NCI-H2227 treated with DMSO at 0.1 percent for 48 hours (cell line): ENCODE data around the gene CIAO3.
A peak's percentile ranks its signal among the peaks of the same experiment; 100 is the strongest.

ENCODE experiments used
- DNase-seq: peaks from one replicate; lab custom pipeline; 2025; lab: John Stamatoyannopoulos, UW

CIAO3 gene

DNA sequence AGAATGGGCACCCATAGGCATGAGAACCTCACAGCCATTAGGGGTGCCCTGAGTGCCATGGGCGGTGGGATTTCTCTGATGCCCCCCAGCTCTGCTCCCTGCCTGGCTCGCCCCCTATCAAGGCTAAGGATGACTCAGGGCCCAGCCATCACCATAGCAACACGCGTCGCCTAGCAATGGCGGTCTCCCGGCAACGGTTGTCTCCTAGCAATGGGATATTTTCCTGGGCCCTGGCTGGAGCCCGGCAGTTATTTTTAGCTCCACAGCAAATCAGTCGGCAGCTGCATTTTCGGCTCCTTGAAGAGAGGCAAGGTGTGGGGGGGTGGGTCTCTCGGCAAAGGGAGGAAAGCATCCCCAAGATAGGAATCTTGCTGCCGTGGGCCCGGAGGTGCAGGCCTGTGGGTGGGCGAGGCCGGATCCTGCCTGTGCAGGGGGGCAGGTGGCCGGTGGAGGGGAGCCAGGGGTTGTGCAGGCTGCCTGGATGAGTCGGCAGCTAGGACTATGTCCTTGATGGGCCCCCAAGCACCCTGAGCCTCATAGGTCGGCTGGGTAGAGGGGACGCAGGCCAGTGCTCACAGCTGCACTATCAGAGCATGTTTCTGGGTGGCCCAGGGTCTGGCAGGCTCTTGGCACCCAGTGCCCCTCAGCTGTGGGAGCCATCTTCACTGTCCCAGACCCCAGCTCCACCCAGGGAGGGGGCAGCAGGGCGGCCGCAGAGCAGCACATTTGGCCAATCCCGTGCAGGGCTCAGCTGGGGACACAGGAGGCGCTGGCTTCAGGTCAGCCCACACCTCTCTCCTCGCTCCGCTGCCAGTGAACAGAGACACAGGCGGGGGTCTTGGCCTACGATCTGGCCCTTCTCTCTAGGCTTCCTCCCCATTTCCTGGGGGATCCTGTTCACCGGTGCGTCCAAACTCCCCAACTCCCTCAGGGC, 31.0 kb downstream of the CIAO3 start:
- peak; percentile 94 for DNase-seq

DNA sequence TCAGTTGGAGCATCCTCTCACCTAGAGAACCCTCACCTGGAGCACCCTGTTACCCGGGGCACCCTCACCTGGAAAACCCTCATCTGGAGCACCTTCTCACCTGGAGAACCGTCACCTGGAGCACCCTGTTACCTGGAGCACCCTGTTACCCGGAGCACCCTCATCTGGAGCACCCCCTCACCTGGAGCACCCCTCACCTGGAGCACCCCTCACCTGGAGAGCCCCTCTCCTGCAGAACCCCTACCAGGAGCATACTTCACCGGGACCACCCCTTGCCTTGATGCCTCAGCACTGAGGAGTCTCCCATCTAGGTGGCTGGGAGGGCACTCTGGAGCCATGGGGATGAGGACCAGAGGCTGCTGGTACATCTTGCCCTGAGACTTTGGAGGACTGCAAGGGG, 31.8 kb downstream of the CIAO3 start:
- no peak for DNase-seq

DNA sequence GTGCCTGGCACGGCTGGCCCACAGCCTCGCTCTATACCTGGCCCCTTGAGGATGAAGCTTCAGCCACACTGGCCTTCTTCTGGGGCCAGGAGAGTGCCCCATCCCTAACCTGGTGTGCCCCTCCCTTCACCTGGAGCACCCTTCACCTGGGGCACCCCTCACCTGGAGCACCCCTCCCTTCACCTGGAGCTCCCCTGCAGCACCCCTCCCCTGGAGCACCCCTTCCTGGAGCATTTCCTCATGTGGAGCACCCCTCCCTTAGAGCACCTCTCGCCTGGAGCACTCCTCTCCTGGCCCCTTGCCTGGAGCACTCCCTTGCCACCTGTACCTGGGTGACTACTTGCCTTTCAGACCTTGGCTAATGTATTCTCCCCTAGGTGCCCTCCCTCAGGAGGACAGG, 32.8 kb downstream of the CIAO3 start:
- DNase-seq: no peak

DNA sequence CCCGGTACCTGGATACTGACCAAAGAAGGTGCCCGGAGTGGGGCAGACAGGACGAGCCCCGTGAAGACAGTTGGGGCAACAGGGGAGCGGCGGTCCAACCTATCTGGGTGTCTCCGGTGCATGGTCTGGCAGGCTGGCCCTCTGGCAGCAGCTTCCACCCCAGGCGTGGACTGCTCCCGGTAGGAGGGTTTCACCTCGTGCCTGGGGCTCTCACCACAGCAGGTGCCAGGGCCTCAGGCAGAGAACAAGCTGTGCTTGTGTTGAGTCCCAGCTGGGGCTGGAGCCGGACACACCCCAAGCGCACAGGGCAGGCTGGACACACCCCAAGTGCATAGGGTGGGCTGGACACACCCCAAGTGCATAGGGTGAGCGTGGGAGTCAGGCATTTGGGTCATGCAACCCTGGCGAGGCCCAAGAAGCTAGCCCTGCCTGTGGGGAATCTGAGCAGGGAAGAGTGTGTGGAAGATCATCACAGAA, 33.7 kb downstream of the CIAO3 start:
- DNase-seq: no peak

DNA sequence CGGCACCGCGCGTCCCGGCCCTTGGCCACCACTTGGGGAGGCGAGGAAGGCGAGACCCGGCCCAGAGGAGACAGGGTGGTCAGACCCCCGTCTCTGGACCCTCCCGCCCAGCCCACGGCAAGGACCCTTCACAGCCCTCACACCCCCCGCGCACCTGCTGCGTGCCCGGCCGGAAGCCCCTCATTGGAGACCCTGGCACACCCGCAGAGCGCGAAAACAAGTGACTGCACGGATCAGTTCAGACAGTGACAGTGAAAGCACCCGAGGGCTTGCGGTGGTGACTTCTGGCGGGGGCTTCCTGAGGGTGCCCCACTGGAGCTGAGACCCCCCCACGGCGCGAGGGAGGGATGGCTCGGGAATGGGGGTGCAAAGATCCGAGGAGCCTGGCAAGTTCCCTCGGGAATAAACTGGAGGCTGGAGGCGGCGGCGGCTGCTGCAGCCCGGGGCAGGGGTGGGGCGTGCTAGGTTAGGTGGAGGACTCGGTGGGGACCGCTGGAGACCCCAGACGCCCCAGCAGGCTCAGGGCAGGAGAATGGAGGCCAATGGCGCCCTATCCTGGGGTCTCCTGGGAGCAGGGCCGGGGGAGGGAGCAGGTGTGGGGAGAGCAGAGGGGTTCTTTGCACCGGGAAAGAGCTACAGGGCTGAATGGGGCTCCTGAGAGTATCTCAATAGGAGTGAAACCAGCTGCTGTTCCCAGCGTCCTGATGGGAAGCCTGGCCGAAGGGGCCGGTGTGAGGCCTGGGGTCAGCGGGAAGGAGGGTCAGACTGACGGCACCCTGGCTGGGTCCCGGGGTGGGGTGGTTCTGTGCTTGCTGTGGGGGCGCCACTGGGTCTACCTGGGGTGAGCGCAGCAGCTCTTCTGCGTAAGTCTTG, 34.4 kb downstream of the CIAO3 start:
- DNase-seq: no peak

DNA sequence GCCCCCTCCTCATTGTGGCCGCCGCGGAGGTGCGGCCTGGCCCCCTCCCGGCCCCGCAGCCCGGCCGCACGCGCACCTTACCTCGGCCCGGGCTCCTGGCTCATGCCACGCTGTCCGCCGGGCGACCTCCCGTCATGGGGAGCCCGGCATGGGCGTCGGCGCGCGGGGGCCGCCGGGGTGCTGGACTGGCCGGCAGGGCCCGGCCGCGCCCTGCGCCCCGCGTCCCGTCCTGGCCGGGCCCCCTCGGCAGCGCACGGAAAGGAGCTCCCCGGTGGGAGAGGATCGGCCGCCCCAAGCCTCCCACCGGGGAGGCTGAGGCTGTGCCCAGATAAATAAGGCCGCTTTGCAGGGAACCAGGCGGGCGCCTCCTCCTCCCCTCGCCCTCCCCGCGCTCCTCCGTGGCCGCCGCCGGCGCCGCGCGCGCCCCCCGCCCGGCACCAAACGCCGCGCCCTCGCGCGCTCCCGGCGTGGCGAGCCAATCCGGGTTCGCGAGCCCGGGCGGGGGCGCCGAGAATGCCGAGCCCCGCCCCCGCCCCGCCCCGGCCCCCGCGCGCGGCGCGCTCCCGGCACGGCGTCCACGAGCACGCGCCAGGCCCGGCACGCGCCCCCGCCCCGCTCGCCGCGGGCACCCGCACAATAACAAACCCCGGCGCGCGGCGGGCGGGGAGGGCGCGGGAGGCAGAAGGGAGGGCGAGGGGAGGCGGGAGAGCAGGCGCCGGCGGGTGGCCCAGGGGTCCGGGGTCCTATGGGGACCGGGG, 35.2 kb downstream of the CIAO3 start, which contains the start of gene FBXL16:
Gene FBXL16, minus strand, starts transcription at position 371 of the 758 bp plus-strand sequence. CDS start 8,396 bp downstream, outside the sequence.
- peak; percentile 60 for DNase-seq

DNA sequence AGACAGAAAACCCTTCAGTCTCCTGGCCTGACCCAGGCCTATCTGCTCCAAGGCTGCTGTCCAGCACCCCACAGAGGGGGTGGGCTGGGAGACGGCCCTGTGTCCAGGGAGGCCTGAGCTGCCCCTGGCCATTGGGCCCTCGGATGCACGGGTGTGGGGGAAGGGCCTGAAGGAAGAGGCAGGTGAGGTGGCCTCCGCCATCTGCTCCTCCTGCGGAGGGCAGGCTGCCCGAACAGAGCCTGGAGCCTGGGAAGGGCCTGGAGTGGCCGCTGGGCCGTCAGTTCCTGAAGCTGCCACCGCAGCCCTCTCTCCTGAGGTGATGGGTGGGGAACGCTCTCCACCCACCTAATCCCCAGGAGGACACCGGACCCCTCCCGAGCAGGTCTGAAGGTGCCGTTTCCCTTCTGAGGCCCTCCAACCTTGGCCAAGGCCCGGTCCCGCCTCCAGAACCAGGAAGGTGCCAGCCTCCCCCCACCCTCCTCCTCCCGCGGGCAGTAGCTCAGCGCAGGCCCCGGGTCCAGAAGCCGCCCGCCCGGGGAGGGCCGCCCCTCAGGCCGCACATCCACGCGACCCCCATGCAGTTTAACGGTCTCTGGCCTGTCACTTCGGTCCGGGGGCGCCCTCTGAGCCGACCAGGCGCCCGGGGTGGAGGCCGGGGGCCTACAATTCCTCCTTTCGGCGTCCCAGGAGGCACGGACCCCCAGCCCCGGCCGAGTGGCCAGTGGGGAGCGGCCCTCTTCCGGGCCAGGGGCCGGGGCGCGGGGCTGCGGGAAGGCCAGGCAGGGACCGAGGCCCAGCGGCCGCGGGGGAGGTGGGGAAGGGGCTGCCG, 36.0 kb downstream of the CIAO3 start:
- DNase-seq: no peak

DNA sequence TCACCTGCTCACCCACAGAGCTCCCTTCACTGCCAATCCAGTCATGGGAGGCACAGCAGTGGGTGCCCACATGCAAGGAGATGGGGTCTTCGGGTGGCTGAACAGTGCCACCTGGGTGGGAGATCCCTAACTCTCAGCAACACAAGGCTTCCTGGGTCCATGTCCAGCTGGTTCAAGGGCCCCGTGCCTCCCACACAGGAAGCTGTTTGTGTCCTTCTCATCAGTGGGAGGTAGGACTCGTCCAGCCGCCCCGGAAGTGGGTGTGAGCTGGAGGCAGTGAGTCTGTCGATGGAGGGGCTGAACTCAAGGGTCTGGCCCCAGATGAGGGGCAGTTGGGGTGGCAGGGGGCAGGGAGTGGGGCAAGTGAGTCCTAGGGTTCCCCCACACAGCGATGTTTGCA, 36.8 kb downstream of the CIAO3 start:
- DNase-seq: no peak

DNA sequence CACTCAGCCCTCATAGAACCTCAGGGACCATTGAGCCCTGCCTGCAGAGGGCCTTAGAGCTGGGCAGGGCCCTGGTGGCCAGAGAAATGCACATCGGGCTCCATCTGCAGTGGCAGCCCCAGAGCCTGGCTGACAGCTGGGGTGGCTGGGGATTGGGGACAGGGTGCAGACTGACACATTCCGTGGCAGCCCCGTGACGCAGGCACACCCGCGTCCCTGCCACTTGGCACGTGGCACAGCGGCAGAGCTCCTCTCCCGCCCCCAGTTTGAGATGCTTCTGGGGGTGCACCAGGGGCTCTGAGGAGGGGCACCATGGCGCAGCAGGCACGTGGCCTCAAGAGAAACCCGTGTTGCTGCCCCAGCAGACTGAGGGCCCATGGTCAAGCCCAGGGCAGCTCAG, 37.4 kb downstream of the CIAO3 start:
- DNase-seq: no peak

DNA sequence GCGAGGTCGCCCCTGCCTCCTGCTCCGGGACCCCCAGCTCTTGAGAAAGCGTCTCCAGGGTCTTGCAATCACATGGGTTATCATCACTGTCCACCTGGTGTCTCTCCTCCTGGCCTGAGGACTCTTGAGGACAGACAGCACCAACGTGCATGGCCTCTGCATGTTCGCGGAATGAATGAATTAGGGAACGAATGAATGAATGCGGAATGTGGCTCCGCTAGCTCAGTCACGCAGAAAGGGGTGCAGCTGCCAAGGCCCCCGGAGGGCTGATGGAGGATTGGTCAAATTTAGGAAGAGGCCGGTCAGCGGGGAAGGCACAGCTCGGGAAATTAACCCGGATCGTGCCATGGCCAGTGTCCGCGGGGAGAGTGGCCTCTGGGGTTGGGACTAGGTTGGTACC, 38.5 kb downstream of the CIAO3 start:
- DNase-seq: no peak

DNA sequence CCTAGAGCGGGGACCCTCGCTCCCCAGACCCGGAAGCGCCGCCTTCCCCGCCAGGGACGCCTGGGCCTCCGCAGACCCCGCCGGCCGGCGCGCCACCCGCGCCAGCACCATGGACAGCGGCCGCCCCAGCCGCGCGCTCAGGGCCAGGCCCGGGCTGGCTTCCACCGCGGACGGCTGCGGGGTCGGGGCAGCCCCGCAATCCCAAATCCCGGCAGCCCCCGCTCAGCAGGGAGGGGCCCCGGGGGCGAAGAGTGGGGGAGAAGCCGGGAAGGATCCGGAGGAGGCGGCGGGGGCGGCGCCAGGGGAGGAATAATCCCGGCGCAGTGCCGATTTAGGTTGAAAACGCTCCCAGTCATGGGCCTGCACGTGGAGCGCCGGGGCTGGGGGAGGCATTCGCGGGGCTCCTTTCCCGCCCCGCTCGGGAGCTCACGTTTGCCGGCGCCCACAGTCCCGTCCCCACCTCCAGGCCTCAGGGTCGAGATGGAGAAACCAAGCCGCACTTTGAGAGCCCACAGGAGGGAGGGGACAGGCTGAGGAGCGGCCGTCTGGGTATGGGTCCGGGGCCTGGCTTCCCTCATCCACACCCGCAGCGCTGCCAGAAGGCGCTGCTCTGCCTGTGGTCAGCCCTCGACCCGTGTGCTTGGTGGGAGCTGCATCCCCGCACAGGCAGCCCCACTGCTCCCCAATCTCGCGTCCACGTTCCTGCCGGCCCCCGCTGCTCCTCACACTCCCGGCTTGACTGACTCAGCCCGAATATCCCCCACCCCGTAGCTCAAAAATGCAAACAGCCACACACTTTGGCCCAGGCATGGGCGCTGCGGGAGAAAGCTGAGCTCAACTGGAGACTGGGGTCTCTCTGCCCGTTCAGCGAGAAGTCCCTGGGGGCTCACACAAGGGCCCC, 39.9 kb downstream of the CIAO3 start:
- no peak for DNase-seq

DNA sequence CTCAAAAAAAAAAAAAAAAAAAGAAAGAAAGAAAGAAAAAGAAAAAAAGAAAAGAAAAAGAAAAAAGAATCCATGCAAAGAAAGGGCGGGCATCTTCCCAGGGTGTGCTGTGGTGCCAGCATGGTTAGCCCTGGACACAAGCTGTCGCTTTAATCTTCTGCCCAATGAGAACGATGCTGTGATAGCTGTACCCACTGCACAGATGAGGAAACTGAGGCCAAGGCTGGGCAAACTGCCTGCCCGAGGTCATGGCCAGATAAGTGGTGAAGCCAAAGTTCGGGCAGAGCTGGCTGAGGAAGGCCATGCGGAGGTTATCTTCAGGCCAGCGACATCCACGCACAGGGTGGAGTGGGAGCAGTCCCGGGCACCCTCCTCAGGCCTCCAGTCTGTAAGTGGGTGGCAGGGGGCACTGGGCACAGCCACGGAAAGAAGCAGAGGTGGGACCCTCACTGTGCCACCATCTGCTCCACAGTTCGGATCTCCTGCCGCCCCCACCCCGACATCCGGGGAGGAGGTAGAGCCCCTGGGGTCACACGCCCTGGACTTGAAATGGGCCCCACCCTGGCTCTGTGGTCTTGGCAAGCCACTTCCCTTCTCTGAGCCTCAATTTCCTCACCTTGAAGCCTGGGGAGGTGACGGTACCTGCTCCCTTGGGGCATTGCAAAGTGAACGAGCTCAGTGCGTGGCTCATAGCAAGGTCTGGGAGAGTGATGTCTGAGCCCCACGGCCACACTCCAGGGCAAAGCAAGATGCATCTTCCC, 41.7 kb downstream of the CIAO3 start:
- DNase-seq: no peak

DNA sequence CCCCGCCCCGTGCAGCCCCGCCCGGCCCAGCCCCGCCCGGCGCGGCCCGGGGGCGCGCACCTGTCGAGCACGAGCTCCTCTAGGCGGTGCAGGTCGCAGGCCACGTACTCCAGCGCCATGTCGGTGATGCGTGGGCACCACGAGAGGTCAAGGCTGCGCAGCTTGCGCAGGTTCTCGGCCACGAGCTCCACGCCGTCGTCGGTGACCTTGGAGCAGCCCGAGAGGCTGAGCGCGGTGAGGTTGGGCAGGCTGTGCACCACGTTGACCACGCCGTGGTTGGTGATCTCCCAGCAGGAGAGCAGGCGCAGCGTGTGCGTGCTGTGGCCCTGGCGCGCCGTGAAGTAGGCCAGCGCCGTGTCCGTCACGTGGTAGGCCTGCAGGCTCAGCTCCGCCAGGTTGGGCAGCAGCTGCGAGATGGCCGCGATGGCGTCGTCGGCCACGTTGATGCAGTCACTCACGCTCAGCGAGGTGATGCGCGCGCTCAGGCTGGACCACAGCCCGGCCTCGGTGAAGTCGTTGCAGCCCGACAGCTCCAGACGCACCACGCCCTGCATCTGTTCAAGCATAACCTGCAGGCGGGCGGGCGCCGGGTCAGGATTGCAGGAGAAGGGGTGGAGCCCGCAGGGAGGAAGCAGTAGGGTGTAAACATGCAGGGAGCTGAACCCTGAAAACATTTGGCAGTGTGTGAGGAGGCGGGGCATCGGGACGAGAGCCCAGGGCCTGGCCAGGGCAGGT, 45.3 kb downstream of the CIAO3 start:
- DNase-seq: no peak

DNA sequence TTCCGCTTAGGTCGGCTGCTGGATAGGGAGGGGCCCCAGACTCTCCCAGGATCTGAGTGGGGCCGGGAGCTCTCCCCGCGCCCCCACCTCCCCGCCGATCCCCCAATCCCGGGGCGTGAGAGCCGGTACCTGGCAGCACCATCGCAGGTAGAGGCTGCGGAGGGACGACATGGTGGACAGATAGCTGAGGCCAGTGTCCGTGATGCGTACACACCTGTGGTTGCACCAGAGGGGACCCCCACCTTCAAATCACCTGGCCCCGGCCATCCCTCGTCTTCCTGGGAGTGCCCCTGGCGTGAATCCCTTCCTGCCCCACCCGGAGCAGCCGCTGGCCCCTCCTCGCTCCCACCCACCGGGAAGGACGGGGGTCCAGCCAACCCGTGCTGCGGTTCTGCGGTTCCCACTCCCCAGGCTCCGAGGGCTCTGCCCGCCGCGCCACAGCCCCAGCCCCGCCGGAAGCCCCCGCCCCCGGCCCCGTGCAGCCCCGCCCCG, 45.9 kb downstream of the CIAO3 start:
- DNase-seq: no peak

DNA sequence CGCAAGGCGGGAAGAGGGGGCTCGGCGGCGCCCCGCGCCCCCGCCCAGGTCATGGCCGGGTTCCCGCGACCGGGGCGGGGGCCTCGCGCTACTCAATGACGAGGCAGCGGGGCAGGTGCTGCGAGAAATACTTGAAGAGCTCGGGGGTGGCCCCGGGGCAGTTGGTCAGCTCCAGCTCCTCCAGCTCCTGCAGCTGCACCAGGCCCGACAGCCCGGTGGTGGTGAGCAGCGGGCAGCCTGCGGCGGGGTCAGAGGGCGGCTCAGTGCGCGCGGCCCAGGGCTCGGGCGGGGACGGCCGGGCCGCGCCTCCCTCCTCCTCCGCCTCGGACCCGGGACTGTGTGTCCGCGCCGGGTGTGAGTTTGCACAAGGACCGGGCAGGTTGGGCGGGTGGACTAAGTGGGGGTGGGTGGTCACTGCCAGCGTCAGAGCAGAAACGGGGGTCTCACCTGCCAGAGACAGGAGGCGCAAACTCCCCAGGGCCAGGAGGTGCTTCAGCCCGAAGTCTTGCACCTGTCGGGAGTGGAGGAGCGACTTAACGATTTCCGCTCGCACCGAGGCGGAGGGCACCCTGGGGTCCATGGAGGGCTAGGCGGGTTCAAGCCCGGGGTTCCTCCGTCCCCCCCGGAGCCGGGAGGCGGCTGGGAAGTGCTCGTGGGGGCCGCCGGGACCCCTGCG, 46.5 kb downstream of the CIAO3 start:
- no peak for DNase-seq

DNA sequence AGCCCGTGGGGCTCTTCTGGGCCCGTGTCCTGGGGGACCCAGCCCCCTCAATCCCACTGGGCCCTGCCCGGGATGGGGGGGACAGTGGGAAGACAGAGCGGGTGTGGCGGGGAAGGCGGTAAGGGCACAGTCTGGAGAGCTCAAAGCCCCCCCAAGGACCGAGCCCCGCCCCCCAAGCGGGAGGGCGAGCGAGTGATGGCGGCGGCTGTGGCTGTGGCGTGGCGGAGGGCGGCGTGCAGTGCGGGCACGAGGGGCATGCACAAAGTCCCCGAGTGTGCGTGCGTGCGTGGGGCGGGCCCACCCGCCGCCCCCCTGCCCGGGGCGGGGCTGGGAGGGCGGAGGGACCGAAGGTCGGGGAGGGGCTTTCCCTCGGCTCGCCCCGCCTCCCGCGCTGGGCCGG, 47.0 kb downstream of the CIAO3 start:
- DNase-seq: no peak

DNA sequence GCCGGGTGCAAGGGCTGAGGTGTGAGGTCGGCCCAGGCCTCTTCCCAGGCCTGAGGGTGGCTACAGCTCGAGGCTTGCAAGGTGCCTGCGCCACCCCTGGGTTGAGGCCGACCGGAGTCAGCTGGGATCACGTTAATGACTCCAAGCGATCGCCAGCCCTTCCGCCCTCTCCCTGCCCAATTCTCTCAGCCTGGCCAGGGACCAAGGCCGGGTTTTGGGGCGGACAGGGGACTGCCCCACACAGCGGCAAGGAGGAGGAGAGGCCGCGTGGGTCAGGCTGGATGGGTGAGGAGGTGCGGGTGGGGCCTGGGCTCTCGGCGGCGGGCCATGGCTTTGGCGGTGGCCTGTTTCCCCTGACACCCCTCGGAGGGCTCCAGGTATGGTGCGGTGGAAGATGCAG, 47.4 kb downstream of the CIAO3 start:
- no peak for DNase-seq
